HepG2 (cell line): ENCODE measurements around the gene OIT3. TPM values are rescaled to one million over a fixed set of nuclear protein-coding genes. Genes with fewer than 3 reads are reported as not detected.

Source experiments
- ATF3 ChIP-seq: sonication (generic); formaldehyde crosslinking; IDR thresholded peaks from 2 replicates; pipeline ENCODE4 v1.4.0; 2020; ENCODE audit warnings: missing genetic modification reagents
- CENPX ChIP-seq: sonication (generic); formaldehyde crosslinking; IDR thresholded peaks from 2 replicates; pipeline ENCODE4 v1.9.0; 2021; ENCODE audit warnings: mild to moderate bottlenecking, missing genetic modification reagents, moderate library complexity
- CREBL2 ChIP-seq: sonication (generic); formaldehyde crosslinking; IDR thresholded peaks from 2 replicates; pipeline ENCODE4 v1.8.1; 2023; ENCODE audit warnings: missing genetic modification reagents, mild to moderate bottlenecking, borderline replicate concordance
- DMTF1 ChIP-seq: sonication (generic); formaldehyde crosslinking; IDR thresholded peaks from 2 replicates; pipeline ENCODE4 v1.4.0; 2020; ENCODE audit warnings: mild to moderate bottlenecking, missing genetic modification reagents
- MZF1 ChIP-seq: sonication (generic); formaldehyde crosslinking; IDR thresholded peaks from 2 replicates; pipeline ENCODE4 v1.8.1; 2023; ENCODE audit warnings: mild to moderate bottlenecking, missing genetic modification reagents, borderline replicate concordance
- PLRG1 ChIP-seq: fragments of 450-650 bp; conservative IDR thresholded peaks from 2 replicates; pipeline ENCODE4 v1.6.1; 2016
- RELA ChIP-seq: sonication (generic); formaldehyde crosslinking; IDR thresholded peaks from 2 replicates; pipeline ENCODE4 v1.4.0; 2020; ENCODE audit warnings: missing genetic modification reagents
- SP4 ChIP-seq: sonication (generic); formaldehyde crosslinking; IDR thresholded peaks from 2 replicates; pipeline ENCODE4 v1.8.1; 2023; ENCODE audit warnings: mild to moderate bottlenecking, missing genetic modification reagents
- STAT6 ChIP-seq: sonication (generic); formaldehyde crosslinking; IDR thresholded peaks from 2 replicates; pipeline ENCODE4 v1.4.0; 2020; ENCODE audit warnings: missing genetic modification reagents, mild to moderate bottlenecking, borderline replicate concordance
- TCF7 ChIP-seq: sonication (generic); IDR thresholded peaks from 2 replicates; pipeline ENCODE4 v1.6.1; 2016; ENCODE audit warnings: antibody characterized with exemption, low read depth
- TFE3 ChIP-seq: IDR thresholded peaks from 2 replicates; pipeline ENCODE4 v1.6.1; 2016
- TSC22D2 ChIP-seq: sonication (generic); formaldehyde crosslinking; IDR thresholded peaks from 2 replicates; pipeline ENCODE4 v1.5.1; 2020; ENCODE audit warnings: missing genetic modification reagents, mild to moderate bottlenecking, borderline replicate concordance
- ZKSCAN1 ChIP-seq: fragments of 150-350 bp; IDR thresholded peaks from 2 replicates; pipeline ENCODE4 v1.6.1; 2014; ENCODE audit warnings: low read length
- ZNF124 ChIP-seq: sonication (generic); formaldehyde crosslinking; IDR thresholded peaks from 2 replicates; pipeline ENCODE4 v1.4.0; 2020; ENCODE audit warnings: missing genetic modification reagents
- ZNF256 ChIP-seq: sonication (generic); formaldehyde crosslinking; conservative IDR thresholded peaks from 2 replicates; pipeline ENCODE4 v1.4.0; 2020; ENCODE audit warnings: missing genetic modification reagents
- ZNF280D ChIP-seq: sonication (generic); formaldehyde crosslinking; IDR thresholded peaks from 2 replicates; pipeline ENCODE4 v1.5.1; 2020; ENCODE audit warnings: mild to moderate bottlenecking, missing genetic modification reagents
- ZNF430 ChIP-seq: sonication (generic); formaldehyde crosslinking; IDR thresholded peaks from 2 replicates; pipeline ENCODE4 v1.9.0; 2021; ENCODE audit warnings: mild to moderate bottlenecking, missing genetic modification reagents
- ZNF749 ChIP-seq: sonication (generic); formaldehyde crosslinking; IDR thresholded peaks from 2 replicates; pipeline ENCODE4 v1.8.0; 2022; ENCODE audit warnings: mild to moderate bottlenecking, missing genetic modification reagents, moderate library complexity, borderline replicate concordance
- ZNF766 ChIP-seq: sonication (generic); formaldehyde crosslinking; IDR thresholded peaks from 2 replicates; pipeline ENCODE4 v1.5.0; 2020; ENCODE audit warnings: missing genetic modification reagents, borderline replicate concordance
- ZNF83 ChIP-seq: sonication (generic); formaldehyde crosslinking; IDR thresholded peaks from 2 replicates; pipeline ENCODE4 v1.4.0; 2020; ENCODE audit warnings: missing genetic modification reagents, mild to moderate bottlenecking, borderline replicate concordance
- polyA plus RNA-seq, 8 experiments: library from polyadenylated mRNA; depleted of rRNA in 3 of 8; stranded (reverse) in 7 of 8; unstranded in 1 of 8; fragments of >200 nt; fragmentation: Illumina TruSeq in 4 of 8; extraction: Trizol in 4 of 8; gene quantifications; 2 replicates each; pipeline versions ENCODE4 v1.2.1 to v1.2.3, GENCODE V29; 2011 to 2016; ENCODE audit warnings: low read depth in 4 of 8, missing spikeins in 1 of 8, mixed read lengths in 1 of 8; ENCODE audit not compliant: insufficient read depth in 1 of 8
- total RNA-seq, 5 experiments: library from RNA; depleted of rRNA; stranded (reverse); fragments of >200 nt; fragmentation: Illumina TruSeq; extraction: Trizol; gene quantifications; 2 replicates each; pipeline ENCODE4 v1.2.3, GENCODE V29; 2016; ENCODE audit warnings: low read depth in 1 of 5

The OIT3 gene
- total and polyA plus RNA-seq, 2 of the 13 experiments (the other 11 are each of a cell fraction or from before 2014, with no cell fraction given): not detected

GRCh38 chr10:72952642-72953158 lies 59.2 kb downstream of the OIT3 start (continued):
- TF ChIP-seq ZNF280D (CRISPR knock-in tag) (no peak), ATF3 (CRISPR knock-in tag) (no peak), DMTF1 (CRISPR knock-in tag) (no peak), MZF1 (CRISPR knock-in tag) (no peak), RELA (CRISPR knock-in tag) (no peak), STAT6 (CRISPR knock-in tag) (0 out of 2 replicates have a peak, but pooled peaks have one; percentile 43), ZNF83 (CRISPR knock-in tag) (no peak), PLRG1 (no peak), SP4 (CRISPR knock-in tag) (no peak), CREBL2 (CRISPR knock-in tag) (no peak), ZNF430 (CRISPR knock-in tag) (0 out of 2 replicates have a peak, but pooled peaks have one; percentile 52), ZNF124 (CRISPR knock-in tag) (0 out of 2 replicates have a peak, but pooled peaks have one; percentile 16), ZKSCAN1 (no peak), ZNF749 (CRISPR knock-in tag) (no peak), TSC22D2 (no peak), CENPX (no peak), ZNF766 (CRISPR knock-in tag) (no peak), TCF7 (no peak), ZNF256 (no peak), TFE3 (no peak)
